Measurements from ENCODE around the gene KANK3.
A peak's percentile ranks its signal among the peaks of the same experiment; 100 is the strongest.
"Not testable (repeated sequence)": the region's sequence is repeated elsewhere in the genome, so short reads cannot be mapped to it uniquely, and the experiment has no call there.

The KANK3 gene

DNA sequence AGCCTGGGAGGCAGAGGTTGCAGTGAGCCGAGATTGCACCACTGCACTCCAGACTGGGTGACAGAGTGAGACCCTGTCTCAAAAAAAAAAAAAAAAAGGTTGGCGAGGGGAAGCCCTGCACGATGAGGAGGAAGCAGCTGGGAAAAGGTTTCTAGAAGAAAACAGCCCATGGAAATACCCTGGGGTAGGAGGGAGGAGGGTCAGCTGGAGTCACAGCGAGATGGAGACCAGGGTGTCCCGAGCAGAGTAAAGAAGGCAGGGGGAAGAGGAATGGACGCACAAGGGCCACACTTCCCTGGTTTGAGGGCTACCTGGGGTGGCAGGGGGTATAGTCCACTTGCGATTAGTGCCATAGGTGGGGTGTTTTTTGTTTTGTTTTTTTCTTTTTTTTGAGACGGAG is 6.4 kb downstream of the KANK3 start:
- DNase-seq, result no peak

DNA sequence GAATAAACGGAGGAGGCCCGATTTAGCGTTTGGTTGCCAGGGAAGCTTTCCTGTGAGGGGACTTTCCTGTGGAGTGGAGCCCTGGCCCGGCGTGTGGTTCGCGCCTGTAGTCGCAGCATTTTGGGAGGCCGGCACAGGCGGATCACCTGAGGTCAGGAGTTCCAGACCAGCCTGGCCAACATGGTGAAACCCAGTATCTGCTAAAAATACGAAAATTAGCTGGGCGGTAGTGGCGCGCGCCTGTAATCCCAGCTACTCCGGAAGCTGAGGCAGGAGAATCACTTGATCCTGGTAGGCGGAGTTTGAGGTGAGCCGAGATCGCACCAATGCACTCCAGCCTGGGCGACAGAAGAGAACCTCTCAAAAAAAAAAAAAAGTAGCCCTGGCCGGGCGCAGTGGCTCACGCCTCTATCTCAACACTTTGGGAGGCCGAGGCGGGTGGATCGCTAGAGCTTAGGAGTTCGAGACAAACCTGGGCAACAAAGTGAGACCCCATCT is 6.9 kb downstream of the KANK3 start:
- no peak for DNase-seq

DNA sequence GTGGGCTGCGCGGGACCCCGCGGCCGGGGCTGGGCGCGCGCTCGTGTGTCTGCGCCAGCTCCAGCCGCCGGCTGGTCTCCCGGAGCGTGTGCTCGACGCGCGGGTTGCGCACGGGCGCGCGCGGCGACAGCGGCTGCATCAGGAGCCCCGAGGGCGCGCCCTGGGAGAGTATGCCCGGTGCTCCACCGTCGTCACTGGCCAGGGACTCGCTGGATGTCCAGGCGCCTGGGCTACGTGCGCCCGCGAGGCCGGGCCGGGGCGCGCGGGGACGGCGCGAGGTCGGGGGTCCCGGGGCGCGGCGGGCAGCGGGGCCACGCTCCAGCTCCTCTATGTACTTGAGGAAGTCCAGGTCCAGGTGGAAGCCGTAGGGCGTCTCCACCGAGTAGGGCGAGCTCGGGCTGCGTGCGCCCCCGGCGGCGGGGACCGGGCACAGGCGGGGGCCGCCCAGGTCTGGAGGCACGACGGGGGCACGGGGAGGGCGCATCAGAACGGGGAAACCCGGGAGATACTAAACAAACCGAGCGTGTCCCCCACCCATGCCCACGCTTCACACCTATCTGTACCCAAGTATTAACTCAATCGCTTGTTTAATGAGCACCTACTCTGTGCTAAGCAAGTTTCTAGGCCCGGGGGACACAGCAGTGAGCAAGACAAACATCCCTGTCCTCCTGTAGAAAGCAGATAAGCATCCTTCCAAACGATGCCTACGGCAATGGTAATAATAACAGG is 7.6 kb downstream of the KANK3 start:
- DNase-seq, result no peak

DNA sequence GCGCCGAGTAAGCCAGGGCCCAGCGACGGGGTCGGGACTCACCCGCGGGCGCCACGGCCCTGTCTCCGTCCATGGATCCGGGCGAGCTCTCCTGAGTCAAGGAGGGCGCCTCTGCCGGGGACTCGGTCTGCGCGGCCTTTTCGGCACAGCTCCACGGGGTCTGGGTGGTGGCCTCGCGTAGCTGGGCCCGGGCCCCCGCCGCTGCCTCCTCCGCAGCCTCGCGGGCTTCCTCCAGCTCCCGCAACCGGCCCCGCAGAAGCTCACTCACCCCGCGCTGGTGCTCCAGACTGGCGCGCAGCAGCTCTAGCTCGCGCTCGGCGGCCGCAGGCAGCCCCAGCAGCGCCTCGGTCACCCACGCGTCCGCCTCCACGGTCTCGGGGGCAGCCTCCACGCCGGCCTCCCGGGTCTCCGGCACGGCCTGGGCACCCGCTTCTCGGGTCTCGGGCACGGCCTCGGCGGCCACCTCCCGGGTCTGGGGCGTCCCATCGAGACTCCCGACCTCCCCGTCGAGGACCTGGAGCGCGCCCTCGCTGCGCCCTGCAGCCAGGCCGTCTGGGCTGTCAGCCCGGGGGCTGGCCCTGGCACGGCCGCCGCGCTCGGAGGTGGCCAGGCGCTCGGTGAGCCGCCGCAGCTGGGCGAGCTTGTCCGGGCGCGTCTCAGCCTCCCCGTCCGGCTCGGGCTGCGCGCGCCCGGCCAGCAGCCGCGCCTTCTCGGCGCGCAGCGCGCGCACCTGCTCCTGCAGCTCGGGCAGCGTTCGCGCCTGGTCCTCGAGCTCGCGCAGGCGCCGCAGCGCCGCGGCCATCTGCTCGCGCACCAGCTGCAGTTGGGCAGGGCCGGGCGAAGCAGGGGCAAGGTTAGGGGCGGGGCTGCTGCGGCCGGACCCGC is 8.4 kb downstream of the KANK3 start:
- DNase-seq, result no peak

DNA sequence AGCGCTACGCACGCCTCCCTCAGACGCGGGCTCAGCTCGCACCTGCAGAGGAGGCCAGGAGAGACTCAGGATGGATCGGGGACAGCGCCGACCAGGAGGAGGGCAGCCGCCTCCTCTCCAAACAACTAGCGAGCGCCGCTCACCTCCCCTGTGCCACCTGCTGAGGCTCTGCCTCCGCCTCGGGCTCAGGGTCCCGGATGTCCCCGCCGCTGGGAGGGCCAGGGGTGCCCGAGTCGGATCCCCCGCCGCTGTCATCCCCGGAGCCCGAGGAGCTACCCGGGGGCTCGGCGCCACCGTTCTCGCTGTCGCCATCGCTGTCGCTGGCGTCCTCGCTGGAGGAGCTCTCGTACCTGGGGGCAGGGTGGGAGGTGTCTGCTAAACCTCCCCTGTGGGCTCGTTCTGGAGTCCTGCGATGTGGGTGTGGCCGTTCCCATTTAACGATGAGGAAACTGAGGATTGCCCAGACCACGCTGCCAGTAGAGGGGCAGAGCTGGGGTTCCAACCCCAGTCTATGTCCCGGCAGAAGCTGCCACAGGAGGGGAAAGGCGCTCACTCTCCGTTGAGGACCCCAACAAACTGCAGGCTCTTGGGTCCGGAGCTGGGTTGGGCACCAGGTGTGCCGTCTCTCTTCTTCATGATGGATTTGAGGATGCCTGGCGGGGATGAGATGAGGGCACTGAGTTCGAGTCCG is 9.2 kb downstream of the KANK3 start:
- DNase-seq, result no peak

DNA sequence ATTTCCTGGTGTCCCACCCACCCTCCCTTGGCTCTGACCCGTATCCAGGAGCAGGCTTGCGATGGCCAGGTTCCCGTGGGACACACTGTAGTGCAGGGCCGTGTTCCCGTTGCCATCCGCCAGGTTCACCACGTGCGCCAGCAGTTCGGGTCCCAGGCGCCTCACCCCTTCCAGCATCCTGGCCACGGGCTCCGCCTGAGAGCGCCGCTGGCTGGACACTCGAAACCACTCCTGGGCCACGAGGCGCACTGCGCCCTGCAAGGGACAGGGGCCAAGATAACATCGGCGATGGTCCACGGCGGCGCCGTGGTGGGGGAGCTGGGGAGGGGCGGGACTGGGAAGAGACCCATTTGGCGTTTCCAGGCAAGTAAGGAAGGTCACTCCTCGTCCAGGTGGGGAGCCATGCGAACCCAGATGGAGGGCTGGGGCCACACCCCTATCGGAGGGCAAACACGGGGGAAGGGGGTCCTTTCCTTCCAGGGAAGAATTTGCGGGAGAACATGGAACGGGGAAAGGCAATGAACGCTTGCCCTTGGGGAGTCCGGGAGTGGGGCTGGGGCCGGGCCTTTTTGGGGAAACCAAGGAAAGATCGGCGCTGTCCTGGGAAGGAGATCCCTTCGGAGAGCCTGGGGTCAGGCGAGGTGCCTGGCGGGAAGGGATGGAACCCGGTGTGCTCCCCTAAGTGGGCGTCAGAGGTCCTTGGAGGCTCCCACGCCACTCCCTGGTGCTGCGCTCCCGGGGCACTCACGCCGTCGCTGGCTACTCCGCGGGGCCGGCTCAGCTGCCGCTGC is 9.9 kb downstream of the KANK3 start:
- no peak for DNase-seq

DNA sequence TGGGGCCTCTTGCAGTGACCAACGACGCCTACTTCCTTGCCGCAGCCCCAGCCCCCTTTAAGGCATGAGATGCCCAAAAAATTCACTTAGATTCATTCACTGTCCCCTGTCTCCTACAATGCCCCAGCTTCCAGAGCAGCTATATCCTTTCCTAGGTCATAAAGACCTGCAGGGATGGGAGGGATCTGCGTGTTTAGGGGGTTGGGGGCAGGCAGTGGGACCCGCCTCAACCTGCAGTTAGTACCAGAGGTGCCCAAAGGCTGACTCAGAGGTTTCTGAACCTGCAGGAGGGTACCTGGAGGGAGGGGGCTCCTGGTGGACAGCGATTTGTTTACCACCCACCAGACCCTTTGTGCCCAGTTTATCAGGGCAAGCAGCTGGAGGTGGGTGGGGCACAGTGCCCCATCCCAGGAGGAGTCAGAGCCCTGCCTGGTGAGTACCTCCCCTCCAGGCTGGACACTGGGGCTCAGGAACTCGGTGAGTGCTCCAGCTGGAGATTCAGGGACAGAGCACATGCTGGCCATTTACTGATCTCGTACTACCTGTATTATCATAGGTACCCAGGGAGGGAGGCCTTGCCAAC is 11.7 kb downstream of the KANK3 start:
- DNase-seq, result no peak

DNA sequence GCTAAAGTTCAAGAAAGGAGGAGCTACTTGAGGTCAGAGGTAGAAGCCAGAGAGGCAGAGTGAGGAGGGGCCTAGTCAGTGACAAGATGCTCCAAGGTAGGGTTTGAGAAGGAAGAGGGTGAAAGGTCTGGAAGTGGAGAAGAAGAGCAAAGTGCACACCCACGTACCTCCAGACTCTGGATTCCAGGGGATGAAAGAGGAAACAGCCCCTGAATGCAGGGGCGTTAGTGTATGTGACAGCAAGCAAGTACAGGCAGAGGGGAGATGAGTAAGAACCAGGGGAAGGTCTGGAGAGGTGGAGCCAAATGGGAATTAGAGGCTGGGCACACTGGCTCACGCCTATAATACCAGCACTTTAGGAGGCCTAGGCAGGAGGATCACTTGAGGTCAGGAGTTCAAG is 13.1 kb downstream of the KANK3 start:
- no peak for DNase-seq

DNA sequence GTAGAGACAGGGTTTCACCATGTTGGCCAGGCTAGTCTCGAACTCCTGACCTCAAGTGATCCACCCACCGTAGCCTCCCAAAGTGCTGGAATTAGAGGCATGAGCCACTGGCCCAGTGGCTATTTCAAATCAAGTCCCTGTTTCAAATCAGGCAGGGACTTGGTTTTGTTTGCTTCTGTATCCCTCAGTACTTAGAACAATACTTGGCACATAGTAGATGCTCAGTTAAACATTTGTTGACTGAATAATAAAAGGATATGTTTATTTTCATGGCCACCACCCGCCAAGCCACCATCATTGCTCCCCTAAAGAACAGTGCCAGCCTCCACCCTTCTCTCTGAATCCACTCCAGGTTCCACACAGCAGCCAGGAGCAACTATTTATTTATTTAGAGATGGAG is 17.6 kb downstream of the KANK3 start:
- no peak for DNase-seq

DNA sequence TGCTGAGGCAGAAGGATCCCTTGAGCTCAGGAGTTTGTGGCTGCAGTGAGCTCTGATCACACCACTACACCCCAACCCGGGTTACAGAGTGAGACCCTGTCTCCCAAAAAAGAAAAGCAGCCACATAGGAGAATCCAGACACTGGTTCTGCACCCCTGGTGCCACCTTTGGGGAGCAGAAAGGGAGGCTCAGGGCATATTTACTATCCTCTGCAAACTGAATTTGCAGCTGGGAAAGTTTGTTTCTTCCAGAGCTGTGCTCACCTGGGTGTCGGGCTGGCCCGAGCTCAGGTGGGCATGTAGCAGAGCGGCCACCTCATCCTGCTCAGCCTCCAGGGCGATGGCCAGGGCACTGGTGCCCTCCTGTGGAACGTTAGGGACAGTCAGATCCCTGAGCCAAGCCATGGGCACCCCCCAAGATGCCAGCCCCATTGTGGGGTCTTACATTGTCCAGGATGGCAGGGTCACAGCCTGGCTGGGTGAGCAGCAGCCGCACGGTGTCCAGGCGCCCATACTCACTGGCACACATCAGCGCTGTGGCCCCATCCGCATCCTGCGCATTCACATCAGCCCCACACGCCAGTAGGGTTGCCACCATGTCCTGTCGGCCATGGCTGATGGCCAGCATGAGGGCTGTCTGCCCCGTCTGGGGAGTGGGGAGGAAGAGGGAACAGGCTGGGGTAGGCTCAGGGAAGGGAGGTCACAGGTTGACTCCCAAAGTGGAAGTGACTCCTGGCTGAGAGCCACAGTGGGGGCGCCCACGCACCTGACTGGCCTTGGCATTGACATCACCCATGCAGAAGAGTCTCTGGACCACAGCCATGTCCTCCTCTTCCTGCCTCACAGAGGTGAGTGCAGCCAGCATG is 18.6 kb downstream of the KANK3 start:
- DNase-seq, result no peak

DNA sequence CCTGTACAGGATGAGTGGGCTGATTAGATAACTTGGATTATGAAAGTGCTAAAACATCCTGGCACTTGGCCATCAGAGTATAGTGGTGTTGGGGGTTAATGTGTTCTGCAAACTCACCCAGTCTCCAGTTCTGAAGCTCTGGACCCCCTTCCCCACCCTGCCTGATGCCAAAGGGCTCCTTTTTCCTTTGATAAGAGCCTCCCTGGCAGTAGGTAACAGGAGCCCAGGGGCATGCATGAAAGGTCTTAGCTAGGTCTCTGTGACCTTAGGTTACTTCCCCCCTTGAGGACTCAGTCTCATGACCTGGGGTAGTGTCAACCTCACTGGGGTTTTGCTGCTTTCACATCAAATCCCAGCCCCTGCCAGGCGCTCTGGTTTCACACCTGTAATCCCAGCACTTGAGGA is 19.3 kb downstream of the KANK3 start:
- no peak for DNase-seq

DNA sequence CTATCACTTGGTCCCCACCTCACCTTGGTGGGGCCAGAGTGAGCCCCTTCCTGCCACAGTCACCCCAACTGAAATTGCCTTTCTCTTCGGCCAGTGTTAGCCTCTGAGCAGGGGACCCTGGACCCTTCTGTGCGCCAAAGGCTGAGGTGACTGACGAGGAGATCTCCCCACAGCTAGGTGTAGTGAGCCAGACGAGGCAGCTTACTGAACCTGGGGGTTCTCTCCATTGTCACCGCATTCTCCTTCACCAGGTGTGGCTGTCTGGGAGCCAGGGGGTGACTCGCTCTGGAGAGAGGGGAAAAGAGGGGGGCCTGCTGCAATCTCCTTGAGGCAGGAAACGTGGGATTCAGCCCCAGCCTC is 20.4 kb downstream of the KANK3 start:
- no peak for DNase-seq

DNA sequence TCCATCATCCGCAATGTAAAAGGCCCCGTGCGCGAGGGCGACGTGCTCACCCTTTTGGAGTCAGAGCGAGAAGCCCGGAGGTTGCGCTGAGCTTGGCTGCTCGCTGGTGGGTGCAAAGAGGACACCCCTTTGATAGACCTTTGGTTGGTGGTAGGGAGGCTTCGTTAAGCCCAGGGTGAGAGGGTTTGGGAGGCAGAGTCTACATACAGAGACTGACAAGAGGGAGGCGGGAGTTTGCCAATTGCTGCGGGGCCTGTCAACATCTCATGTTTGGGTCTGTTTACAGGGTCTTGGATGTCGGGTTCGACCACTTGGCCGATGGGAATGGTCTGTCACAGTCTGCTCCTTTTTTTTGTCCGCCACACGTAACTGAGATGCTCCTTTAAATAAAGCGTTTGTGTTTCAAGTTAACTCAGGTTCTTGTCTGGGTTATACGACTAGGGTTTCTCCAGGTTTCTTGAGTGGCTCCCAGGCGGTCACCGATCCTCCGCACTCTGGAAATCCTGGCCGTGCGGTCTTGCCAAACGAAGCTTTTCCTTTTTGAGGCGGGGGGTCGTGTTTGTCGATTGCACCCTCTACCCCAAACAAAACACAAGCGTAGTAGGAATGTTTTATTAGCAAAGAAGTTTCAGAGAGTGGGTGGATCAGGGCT is 20.9 kb downstream of the KANK3 start:
- no peak for DNase-seq

DNA sequence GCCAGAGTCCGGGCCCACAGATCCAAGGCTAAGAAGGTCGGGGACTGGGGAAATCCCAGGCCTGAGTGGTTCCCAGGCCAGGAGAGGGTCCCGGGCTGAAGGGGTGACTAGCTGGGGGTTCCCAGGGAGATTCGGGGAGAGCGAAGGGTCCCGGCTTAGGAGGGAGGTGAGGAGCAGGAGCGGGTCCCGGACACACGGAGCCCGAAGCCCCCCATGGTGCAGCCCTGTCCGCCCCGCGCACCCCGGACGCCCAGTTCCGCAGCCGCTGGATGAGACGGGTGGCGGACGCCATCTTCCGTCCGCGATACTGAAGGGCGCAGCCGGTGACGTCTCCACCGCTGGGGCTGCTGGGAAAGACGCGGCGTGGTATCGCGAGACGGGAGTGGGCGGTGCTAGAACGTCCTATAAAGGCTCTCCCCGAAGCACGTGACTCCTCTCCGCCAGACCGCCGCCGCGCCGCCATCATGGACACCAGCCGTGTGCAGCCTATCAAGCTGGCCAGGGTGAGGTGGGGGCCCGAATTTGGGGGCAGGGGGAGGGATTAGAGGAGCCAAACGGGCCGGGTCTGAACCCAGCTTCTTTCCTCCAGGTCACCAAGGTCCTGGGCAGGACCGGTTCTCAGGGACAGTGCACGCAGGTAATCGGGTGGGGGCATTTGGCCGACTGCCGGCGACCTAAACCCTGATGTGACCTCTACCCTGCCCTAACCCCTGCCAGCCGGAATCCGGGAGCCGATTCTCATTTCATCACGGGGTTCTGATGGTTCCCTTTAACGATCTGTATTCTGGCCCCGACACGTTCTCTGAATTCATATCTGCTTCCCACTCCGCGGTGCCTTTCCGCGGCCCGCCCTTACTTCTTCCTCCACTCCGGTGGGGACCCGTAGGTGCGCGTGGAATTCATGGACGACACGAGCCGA is 21.7 kb downstream of the KANK3 start, which contains the start of the genes NDUFA7 and RPS28:
NDUFA7 (minus strand) TSS at position 309 of the 919 bp plus-strand sequence; CDS start at position 292, 17 bp downstream.
RPS28 (plus strand) TSS at position 430 of the 919 bp plus-strand sequence; CDS start at position 465, 35 bp downstream.
- peak; percentile 91 for DNase-seq

DNA sequence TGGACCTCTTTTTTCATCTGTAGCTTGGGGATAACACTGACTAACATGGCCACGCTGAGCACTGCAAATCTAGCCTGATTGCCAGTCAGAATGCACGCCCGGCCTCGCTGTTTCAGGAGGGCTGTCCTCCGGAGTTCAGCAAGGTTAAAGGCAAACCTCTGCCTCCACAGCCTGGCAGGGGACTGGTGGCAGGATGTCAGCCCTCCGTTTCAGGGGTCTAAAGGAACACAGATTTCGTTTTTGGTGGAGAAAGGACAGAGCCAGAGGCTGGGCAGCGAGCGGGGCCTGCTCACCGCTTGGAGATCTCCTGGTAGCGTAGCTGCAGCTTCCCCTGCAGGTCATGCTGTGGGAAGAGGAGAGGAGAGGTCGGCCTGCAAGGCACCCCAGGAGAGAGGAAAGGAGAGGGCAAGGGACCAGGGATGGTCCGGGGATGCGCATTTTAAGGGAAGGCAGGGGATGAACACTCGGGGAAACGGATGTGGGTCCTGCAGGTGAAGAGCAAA is 22.4 kb downstream of the KANK3 start:
- no peak for DNase-seq

DNA sequence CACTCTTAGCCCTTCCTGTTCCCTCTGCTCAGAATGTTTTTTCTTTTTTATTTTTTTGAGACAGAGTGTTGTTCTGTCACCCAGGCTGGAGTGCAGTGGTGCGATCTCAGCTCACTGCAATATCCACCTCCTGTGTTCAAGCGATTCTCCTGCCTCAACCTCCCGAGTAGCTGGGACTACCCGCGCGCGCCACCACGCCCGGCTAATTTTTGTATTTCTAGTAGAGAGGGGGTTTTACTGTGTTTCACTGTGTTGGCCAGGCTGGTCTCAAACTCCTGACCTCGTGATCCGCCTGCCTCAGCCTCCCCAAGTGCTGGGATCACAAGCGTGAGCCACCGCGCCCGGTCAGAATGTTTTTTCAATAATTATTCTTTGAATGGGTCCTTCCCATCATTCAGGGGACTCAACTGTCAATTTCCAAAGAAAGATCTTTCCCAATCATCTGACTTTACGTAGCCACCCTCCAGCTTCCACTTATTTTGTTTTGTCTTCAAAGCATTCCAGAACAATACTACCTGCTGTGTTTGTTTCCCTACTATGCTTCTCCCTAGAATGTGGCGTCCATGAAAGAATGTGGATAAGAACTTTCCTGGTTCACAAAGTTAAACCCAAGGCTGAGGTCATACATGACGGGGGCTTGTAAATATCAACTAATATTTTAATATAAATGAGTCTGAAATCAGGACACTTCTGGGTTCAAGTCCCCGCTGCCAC is 23.1 kb downstream of the KANK3 start:
- DNase-seq, result no peak

DNA sequence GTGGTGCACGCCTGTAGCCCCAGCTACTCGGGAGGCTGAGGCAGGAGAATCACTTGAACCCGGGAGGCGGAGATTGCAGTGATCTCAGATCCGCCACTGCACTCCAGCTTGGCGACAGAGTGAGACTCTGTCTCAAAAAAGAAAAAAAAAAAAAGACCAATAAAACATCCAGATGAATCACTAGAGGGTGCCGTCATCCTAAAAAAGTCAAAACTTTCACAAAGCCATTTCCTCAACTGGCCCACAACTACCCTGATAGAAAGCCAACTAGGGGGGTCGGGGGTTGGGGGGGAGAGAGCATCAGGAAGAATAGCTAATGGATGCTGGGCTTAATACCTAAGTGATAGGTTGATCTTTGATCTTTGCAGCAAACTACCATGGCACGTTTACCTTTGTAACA is 24.2 kb downstream of the KANK3 start:
- DNase-seq, result not testable (repeated sequence)

DNA sequence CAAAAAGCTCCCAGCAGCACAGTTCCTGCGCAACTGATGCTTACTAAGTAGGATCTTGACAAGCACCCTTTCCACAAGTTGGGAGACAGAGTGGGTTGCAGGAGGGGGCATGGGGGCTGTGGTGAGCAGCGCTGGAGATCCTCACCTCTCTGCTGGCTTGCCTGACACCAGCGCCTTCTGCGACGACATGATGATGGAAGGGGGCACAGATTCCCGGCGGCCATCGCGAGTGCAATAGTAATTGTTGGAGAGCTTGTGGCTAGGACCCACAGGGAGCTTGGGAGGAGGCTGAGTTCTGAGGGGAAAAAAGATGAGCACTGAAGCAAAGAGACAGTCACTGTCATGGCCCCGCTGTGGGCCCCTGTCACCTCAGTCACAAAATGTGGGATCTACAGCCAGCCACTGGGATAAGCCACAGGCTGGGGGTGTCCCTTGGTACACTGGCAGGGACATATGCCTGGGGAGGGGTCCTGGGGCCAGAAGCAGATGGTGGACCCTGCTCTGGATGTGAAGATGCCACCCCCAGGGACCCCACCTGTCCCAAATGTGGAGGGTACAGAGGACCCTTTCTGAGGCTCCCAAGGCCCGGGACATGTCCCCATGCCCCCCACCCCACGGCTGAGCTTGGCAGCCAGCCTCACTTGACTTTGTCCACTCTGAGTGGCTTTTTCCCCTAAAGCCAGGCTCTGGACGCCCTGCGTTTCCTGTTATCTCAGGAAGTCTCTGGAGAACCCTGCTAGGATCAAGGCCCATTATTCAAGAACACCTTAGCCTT is 26.5 kb downstream of the KANK3 start:
- no peak for DNase-seq
